Loucy (cell line): ENCODE data around the gene GALNT18.

Source experiments
- H2AFZ ChIP-seq: fragments of 200-600 bp; sonication (generic); 2 replicates; pipeline ENCODE4 v1.6.0; 2016; ENCODE audit warnings: antibody characterized with exemption, mild to moderate bottlenecking, low read length, moderate library complexity
- H3F3A ChIP-seq: fragments of 200-600 bp; 2 replicates; pipeline ENCODE4 v1.6.0; 2016; ENCODE audit warnings: antibody characterized with exemption, low read depth, mild to moderate bottlenecking
- H3K27me3 ChIP-seq: fragments of 200-600 bp; sonication (generic); 2 replicates; pipeline ENCODE4 v1.6.1; 2014; ENCODE audit warnings: low read length, mild to moderate bottlenecking; ENCODE audit not compliant: insufficient read depth, poor library complexity, severe bottlenecking
- H3K36me3 ChIP-seq: fragments of 200-600 bp; sonication (generic); 2 replicates; pipeline ENCODE4 v1.6.1; 2016; ENCODE audit warnings: low read length; ENCODE audit not compliant: insufficient read depth
- H3K4me1 ChIP-seq: fragments of 200-600 bp; sonication (generic); 2 replicates; pipeline ENCODE4 v1.5.1; 2014; ENCODE audit warnings: low read length, mild to moderate bottlenecking; ENCODE audit not compliant: insufficient read depth, poor library complexity, severe bottlenecking
- H3K4me2 ChIP-seq: fragments of 200-600 bp; sonication (generic); 2 replicates; pipeline ENCODE4 v1.6.0; 2014; ENCODE audit warnings: antibody characterized with exemption, low read length, low read depth, mild to moderate bottlenecking; ENCODE audit not compliant: poor library complexity, severe bottlenecking
- H3K4me3 ChIP-seq: fragments of 200-600 bp; sonication (generic); 2 replicates; pipeline ENCODE4 v1.5.1; 2014; ENCODE audit warnings: low read length, mild to moderate bottlenecking, mixed read lengths; ENCODE audit not compliant: poor library complexity, severe bottlenecking
- H3K79me2 ChIP-seq: fragments of 200-600 bp; sonication (generic); 2 replicates; pipeline ENCODE4 v1.6.1; 2014; ENCODE audit warnings: low read length; ENCODE audit not compliant: insufficient read depth
- H3K9ac ChIP-seq: fragments of 200-600 bp; sonication (generic); 2 replicates; pipeline ENCODE4 v1.6.0; 2014; ENCODE audit warnings: mild to moderate bottlenecking, low read depth, low read length, moderate library complexity; ENCODE audit not compliant: poor library complexity, severe bottlenecking
- H3K9me2 ChIP-seq: fragments of 200-600 bp; sonication (generic); replicated peaks from 2 replicates; pipeline ENCODE4 v1.6.1; 2016; ENCODE audit warnings: low read depth, low read length, mixed read lengths
- H3K9me3 ChIP-seq: fragments of 200-600 bp; sonication (generic); 2 replicates; pipeline ENCODE4 v1.6.1; 2014; ENCODE audit warnings: mild to moderate bottlenecking, antibody characterized with exemption, low read length, low read depth; ENCODE audit not compliant: insufficient read depth
- H4K20me1 ChIP-seq: fragments of 200-600 bp; sonication (generic); 2 replicates; pipeline ENCODE4 v1.6.0; 2014; ENCODE audit warnings: antibody characterized with exemption, low read length, mild to moderate bottlenecking; ENCODE audit not compliant: insufficient read depth, poor library complexity, severe bottlenecking
- CTCF ChIP-seq: fragments of 200-600 bp; sonication (generic); conservative IDR thresholded peaks from 2 replicates; pipeline ENCODE4 v1.5.1; 2014; ENCODE audit warnings: mild to moderate bottlenecking, antibody characterized with exemption, low read length
- EZH2phosphoT487 ChIP-seq: fragments of 200-600 bp; IDR thresholded peaks from 2 replicates; pipeline ENCODE4 v1.6.1; 2018; ENCODE audit warnings: antibody characterized with exemption, mild to moderate bottlenecking, moderate library complexity, borderline replicate concordance

GALNT18 gene

GRCh38 chr11:11568651-11569229 is 53.1 kb downstream of the GALNT18 start:
- no peaks in the 10 kb centered on the region for H4K20me1 ChIP-seq
- H3K4me1 ChIP-seq = peaks cover 13% of the 10 kb centered on the region
- no peak overlapping the region for H3K4me2 ChIP-seq
- H3K79me2 ChIP-seq = no peaks in the 10 kb centered on the region
- no peaks in the 10 kb centered on the region for H3K9me3 ChIP-seq
- TF ChIP-seq CTCF = no peak
- no peak for TF ChIP-seq EZH2phosphoT487
- no peaks in the 10 kb centered on the region for H3K36me3 ChIP-seq
- no peaks in the 10 kb centered on the region for H3K9me2 ChIP-seq
- no peak overlapping the region for H2AFZ ChIP-seq
- no peak overlapping the region for H3K9ac ChIP-seq
- no peaks in the 10 kb centered on the region for H3K27me3 ChIP-seq
- no peaks in the 10 kb centered on the region for H3F3A ChIP-seq
- H3K4me3 ChIP-seq = no peak overlapping the region

- Histone ChIP-seq H3K9me2 (no peaks in the 10 kb centered on the region), H3K9ac (no peak overlapping the region), H3K4me2 (no peak overlapping the region), H3F3A (no peaks in the 10 kb centered on the region), H2AFZ (peak overlapping the region; percentile 50; the same call in 1 of the 2 replicates), H4K20me1 (no peaks in the 10 kb centered on the region), H3K9me3 (no peaks in the 10 kb centered on the region), H3K4me1 (peaks cover 13% of the 10 kb centered on the region), H3K36me3 (no peaks in the 10 kb centered on the region), H3K79me2 (no peaks in the 10 kb centered on the region), H3K27me3 (no peaks in the 10 kb centered on the region), H3K4me3 (no peak overlapping the region)
- TF ChIP-seq CTCF = no peak
- TF ChIP-seq EZH2phosphoT487 = no peak
Measured at GRCh38 chr11:11567936-11568650, 53.7 kb downstream of the GALNT18 start.

- no peak overlapping the region for H2AFZ ChIP-seq
- no peaks in the 10 kb centered on the region for H4K20me1 ChIP-seq
- no peaks in the 10 kb centered on the region for H3K36me3 ChIP-seq
- H3K9ac ChIP-seq = no peak overlapping the region
- peaks cover 13% of the 10 kb centered on the region for H3K4me1 ChIP-seq
- H3K9me2 ChIP-seq = no peaks in the 10 kb centered on the region
- no peak for TF ChIP-seq CTCF
- no peaks in the 10 kb centered on the region for H3K79me2 ChIP-seq
- H3F3A ChIP-seq = no peaks in the 10 kb centered on the region
- no peaks in the 10 kb centered on the region for H3K9me3 ChIP-seq
- no peak overlapping the region for H3K4me3 ChIP-seq
- H3K27me3 ChIP-seq = no peaks in the 10 kb centered on the region
- no peak overlapping the region for H3K4me2 ChIP-seq
Measured at GRCh38 chr11:11565636-11566035, 56.2 kb downstream of the GALNT18 start.
